ENCODE measurements around the gene MSL1. TPM values are rescaled to one million over a fixed set of nuclear protein-coding genes. Genes with fewer than 3 reads are reported as not detected.
A peak's percentile ranks its signal among the peaks of the same experiment; 100 is the strongest.

MSL1 gene
- total and polyA plus RNA-seq, 8 donors = 21.0 to 105 (median 33.5) TPM

DNA sequence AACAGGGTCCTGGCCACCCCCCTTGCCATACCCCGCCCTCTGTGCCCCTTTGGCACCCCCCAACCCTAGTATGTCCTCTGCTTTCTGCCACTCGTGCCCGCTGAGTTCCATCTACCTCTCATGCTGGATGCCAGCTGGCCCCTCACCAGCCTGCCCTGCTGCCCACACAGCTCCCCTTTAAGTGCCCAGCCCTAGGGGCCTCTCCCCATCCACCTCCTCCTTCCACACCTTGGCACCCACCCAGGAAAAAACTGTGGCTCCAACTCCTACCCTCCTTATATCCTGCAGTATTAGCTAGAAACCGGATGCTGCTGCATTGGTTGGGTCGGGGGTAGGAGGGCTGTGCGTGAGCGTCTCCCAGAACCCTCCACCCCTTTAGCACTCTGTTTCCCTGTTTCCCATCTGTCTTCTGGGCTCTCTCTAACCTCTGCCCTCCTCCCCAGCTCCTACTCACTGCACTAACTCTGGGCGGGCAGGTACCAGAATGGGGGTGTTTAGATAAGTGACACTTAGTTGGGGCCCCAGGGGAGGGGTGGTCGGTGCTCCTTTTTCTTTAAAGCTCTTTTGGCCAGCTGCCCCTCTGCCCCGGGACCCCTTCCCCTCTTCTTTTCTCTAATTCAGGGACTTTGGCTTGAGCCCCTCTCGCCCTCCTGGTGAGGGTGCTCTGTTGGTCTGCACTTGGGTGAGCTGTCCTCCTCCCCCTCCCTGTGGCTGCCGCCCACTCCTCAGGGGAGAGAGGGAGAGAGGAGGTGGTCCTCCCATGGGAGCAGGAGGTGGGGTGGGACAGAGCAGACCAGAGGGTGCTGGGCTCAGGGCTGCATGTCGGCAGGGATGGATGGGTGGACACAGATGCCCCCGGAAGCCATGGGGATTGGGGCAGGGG lies 31.3 kb upstream of the MSL1 start:
- Histone ChIP-seq H3K4me1 (no peaks in the 10 kb centered on the region), H3K9me3 (no peaks in the 10 kb centered on the region), H3K27ac (no peak overlapping the region), H3K36me3 (peaks cover 0 to 53% (median 32%) of the 10 kb centered on the region in 3 donors), H3K4me3 (no peak overlapping the region), H3K27me3 (no peaks in the 10 kb centered on the region)
- ATAC-seq = no peak
- intact Hi-C loops (cut with DNase I) = no loop called here
- FAIRE-seq = no peak
- DNase-seq = peak in 1 of 6 donors; percentile 65
- TF ChIP-seq, protein P1, sequence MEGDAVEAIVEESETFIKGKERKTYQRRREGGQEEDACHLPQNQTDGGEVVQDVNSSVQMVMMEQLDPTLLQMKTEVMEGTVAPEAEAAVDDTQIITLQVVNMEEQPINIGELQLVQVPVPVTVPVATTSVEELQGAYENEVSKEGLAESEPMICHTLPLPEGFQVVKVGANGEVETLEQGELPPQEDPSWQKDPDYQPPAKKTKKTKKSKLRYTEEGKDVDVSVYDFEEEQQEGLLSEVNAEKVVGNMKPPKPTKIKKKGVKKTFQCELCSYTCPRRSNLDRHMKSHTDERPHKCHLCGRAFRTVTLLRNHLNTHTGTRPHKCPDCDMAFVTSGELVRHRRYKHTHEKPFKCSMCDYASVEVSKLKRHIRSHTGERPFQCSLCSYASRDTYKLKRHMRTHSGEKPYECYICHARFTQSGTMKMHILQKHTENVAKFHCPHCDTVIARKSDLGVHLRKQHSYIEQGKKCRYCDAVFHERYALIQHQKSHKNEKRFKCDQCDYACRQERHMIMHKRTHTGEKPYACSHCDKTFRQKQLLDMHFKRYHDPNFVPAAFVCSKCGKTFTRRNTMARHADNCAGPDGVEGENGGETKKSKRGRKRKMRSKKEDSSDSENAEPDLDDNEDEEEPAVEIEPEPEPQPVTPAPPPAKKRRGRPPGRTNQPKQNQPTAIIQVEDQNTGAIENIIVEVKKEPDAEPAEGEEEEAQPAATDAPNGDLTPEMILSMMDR (IDR thresholded peaks at IDR 0.05) = no peak
- WGBS, 2 donors = 77 to 81% methylated on average over 13 to 14 of the region's 14 CpGs

DNA sequence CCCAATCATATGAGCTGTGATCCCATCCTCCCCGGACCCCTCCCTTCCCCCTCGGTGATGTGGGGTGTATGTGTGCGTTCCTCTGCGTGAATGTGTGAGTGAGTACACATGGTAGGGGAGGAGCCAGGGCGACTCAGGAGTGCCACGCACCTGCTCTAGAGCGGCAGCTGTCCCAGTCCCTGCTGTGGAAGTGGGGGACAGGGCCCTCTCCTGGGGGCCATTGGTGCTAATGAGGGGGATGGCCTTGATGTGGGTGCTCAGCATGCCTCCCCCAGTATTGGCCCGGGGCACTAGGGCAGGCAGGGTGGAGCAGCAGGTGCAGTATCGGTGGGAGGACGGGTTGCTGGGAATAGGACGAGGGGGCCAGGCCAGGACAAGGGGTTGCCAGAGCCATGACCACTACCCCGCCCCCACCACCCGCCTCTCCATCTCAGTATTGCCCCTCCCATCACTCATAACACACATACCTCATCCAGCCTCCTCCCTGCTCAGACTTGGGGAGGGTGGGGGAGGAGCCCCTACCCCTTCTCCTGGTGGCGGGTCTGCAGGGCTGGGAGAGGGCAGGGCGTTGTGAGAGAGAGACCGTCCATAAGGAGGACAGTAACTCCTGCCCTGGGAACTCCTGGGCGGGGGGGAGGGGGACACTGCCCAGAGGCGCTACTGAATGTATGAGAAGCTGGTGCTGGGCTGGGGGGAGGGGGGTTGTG lies 29.9 kb upstream of the MSL1 start:
- intact Hi-C loops (cut with DNase I) = no loop called here
- TF ChIP-seq, protein P1 (IDR thresholded peaks at IDR 0.05) = no peak
- WGBS, 2 donors = 25 to 36% methylated on average over 18 of the region's 18 CpGs
- Histone ChIP-seq H3K36me3 (peaks cover 0 to 60% (median 38%) of the 10 kb centered on the region in 3 donors), H3K9me3 (no peaks in the 10 kb centered on the region), H3K27ac (no peak overlapping the region), H3K4me3 (no peak overlapping the region), H3K4me1 (peaks cover 0 to 7% (median 6%) of the 10 kb centered on the region in 3 donors), H3K27me3 (no peaks in the 10 kb centered on the region)
- FAIRE-seq = no peak
- peak; percentile 24 to 33 (median 30) for ATAC-seq
- peak in 1 of 6 donors; percentile 75 for DNase-seq

DNA sequence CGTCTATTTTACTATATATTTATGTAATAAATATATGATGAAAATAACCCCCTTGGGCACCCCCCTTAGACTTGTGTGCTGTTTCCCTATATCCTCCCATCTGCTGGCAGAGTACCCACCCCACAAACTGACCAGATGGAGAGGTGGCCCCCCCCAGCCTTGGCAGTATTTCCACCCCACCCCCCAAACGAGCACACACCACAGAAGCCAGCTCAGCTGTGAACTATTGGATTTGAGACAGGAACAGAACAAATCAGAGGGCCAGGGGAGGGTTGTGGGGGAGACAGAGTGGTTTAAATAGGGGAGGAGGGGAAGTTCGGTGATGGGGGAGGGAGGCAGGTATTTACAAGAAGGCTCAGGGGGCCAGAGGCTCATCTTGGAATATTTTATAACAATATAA lies 29.2 kb upstream of the MSL1 start:
- no peak for FAIRE-seq
- DNase-seq = peak in 1 of 6 donors; percentile 11
- Histone ChIP-seq H3K36me3 (peaks cover 0 to 54% (median 40%) of the 10 kb centered on the region in 3 donors), H3K9me3 (no peaks in the 10 kb centered on the region), H3K27me3 (no peaks in the 10 kb centered on the region), H3K4me3 (no peak overlapping the region), H3K4me1 (peaks cover 5 to 14% (median 14%) of the 10 kb centered on the region in 3 donors), H3K27ac (no peak overlapping the region)
- TF ChIP-seq, protein P1 (IDR thresholded peaks at IDR 0.05) = no peak
- no peak for ATAC-seq
- WGBS, 2 donors = 40 to 43% methylated on average over 3 of the region's 3 CpGs
- intact Hi-C loops (cut with DNase I) = no loop called here

DNA sequence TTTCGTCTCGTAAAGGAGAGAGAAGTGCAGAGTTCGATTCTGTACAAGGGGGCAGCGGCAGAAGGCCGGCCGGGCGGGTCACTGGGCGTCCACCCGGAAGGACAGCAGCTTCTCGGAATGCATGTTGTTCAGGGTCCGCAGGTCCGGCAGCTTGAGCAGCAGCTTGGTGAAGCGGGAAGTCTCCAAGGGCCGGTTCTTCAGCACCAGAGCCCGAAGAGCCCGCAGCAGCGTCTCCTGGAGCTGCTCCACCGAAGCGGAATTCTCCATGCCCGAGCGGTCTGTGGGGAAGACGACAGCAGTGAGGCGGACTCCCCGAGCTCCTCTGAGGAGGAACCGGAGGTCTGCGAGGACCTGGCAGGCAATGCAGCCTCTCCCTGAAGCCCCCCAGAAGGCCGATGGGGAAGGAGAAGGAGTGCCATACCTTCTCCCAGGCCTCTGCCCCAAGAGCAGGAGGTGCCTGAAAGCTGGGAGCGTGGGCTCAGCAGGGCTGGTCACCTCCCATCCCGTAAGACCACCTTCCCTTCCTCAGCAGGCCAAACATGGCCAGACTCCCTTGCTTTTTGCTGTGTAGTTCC lies 28.7 kb upstream of the MSL1 start:
- Histone ChIP-seq H3K27me3 (no peaks in the 10 kb centered on the region), H3K36me3 (peaks cover 0 to 49% (median 35%) of the 10 kb centered on the region in 3 donors), H3K27ac (no peak overlapping the region), H3K4me1 (peaks cover 10 to 18% (median 14%) of the 10 kb centered on the region in 3 donors), H3K9me3 (no peaks in the 10 kb centered on the region), H3K4me3 (no peak overlapping the region)
- ATAC-seq = no peak
- 87 to 88% methylated on average over 28 to 29 of the region's 29 CpGs for WGBS, 2 donors
- peak in 2 of 6 donors; percentile 60 to 64 for DNase-seq
- FAIRE-seq = no peak
- TF ChIP-seq, protein P1 (IDR thresholded peaks at IDR 0.05) = no peak
- intact Hi-C loops (cut with DNase I) = no loop called here

Measured in pancreas (tissue), 10 donors.